ENCODE data around the gene NTRK3. TPM values are rescaled to one million over a fixed set of nuclear protein-coding genes. Genes with fewer than 3 reads are reported as not detected.

NTRK3 gene
- under 1 TPM in 1 of 6 experiments, not detected in 5; 0.02 TPM for total RNA-seq (2021; fragmentation: NEBNext Ultra II Directional; extraction: Animal tissue kit (Norgen Biotek cat#: 25700))
- long read RNA-seq: 0 reads

DNA sequence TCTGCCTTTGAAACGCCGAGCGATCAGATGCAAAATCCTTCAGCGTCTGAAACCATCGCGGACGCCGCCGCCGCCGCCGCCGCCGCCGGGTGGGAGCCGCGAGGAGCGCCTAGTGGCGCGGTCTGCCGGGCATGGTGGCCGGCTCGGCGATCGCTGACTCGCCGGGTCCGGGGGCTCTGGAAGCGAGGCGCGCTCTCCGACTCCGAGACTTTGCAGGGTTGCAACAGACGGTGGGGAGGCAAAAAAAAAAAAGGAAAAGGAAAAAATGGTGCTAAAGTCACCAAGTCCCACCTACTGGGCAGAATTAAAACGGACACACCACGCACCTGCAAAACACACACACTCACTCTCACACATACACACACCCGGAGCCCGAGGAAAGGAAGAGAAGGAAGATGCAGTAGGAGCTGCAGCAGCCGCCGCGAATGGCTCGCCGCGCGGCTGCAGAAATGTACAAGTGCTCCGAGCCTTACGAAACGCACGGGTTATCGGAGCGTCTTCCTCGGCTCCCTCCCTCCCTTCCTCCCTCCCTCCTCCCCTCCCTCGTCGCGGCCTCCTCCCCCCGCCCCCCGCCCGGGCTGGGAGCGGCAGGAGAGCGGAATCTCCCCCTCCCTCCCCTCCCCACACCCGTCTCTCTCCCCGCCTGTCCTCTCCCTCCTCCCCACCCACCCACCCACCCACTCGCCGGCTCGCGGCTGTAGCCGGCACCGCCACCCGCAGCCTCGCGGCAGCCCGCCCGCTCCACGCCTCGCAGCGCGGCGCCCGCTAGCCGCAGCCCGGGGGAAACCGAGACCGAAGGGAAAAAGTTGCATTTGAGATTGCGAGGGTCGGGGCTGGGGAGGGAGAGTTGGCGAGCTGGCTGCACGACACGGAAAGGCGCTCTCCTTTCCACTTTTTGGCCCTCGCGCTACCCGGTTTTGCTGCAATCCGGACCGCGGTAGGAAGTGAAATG is at the start of gene NTRK3:
Gene NTRK3 (minus strand): TSS at position 461 of the 952 bp plus-strand sequence. CDS start 586 bp downstream, outside the sequence.
- TF ChIP-seq, protein P1, sequence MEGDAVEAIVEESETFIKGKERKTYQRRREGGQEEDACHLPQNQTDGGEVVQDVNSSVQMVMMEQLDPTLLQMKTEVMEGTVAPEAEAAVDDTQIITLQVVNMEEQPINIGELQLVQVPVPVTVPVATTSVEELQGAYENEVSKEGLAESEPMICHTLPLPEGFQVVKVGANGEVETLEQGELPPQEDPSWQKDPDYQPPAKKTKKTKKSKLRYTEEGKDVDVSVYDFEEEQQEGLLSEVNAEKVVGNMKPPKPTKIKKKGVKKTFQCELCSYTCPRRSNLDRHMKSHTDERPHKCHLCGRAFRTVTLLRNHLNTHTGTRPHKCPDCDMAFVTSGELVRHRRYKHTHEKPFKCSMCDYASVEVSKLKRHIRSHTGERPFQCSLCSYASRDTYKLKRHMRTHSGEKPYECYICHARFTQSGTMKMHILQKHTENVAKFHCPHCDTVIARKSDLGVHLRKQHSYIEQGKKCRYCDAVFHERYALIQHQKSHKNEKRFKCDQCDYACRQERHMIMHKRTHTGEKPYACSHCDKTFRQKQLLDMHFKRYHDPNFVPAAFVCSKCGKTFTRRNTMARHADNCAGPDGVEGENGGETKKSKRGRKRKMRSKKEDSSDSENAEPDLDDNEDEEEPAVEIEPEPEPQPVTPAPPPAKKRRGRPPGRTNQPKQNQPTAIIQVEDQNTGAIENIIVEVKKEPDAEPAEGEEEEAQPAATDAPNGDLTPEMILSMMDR (IDR thresholded peaks at IDR 0.05): no peak
- DNase-seq: no peak
- Mint-ChIP-seq H3K36me3 (ENCODE audit: low read depth) (no peaks in the 10 kb centered on the region), H3K4me1 (ENCODE audit: low read depth) (peaks cover 15% of the 10 kb centered on the region), H3K27ac (no peak within 1 kb of the TSS), H3K27me3 (ENCODE audit: insufficient read depth) (peaks cover 34% of the 10 kb centered on the region), H3K4me3 (peak within 1 kb of the TSS; percentile 80), H3K9me3 (no peaks in the 10 kb centered on the region)

- Mint-ChIP-seq H3K4me1 (ENCODE audit: low read depth) (no peaks in the 10 kb centered on the region), H3K27ac (no peak overlapping the region), H3K27me3 (ENCODE audit: insufficient read depth) (peaks cover 15% of the 10 kb centered on the region), H3K9me3 (no peaks in the 10 kb centered on the region; the same call in 1 of the 2 replicates), H3K4me3 (no peak overlapping the region), H3K36me3 (ENCODE audit: low read depth) (no peaks in the 10 kb centered on the region)
- no peak for DNase-seq
- TF ChIP-seq, protein P1 (IDR thresholded peaks at IDR 0.05): no peak
Observed at GRCh38 chr15:88303395-88303794, 46.9 kb upstream of the NTRK3 start.

- Mint-ChIP-seq H3K27me3 (ENCODE audit: insufficient read depth) (peaks cover 14% of the 10 kb centered on the region; the same call in 1 of the 2 replicates), H3K9me3 (no peaks in the 10 kb centered on the region), H3K4me1 (ENCODE audit: low read depth) (no peaks in the 10 kb centered on the region)
Observed at GRCh38 chr15:88302373-88302772, 45.8 kb upstream of the NTRK3 start.

GRCh38 chr15:88301311-88301710 is 44.8 kb upstream of the NTRK3 start:
- TF ChIP-seq, protein P1 (IDR thresholded peaks at IDR 0.05): no peak
- no peaks in the 10 kb centered on the region for H3K4me1 Mint-ChIP-seq (ENCODE audit: low read depth)
- no peak for DNase-seq
- H3K27ac Mint-ChIP-seq: no peak overlapping the region
- peaks cover 16% of the 10 kb centered on the region for H3K27me3 Mint-ChIP-seq (ENCODE audit: insufficient read depth)
- H3K4me3 Mint-ChIP-seq: no peak overlapping the region
- H3K36me3 Mint-ChIP-seq (ENCODE audit: low read depth): no peaks in the 10 kb centered on the region
- H3K9me3 Mint-ChIP-seq: no peaks in the 10 kb centered on the region

More at GRCh38 chr15:88302373-88302772, 45.8 kb upstream of the NTRK3 start:
- no peak for DNase-seq
- TF ChIP-seq, protein P1 (IDR thresholded peaks at IDR 0.05): no peak
- H3K36me3 Mint-ChIP-seq (ENCODE audit: low read depth): no peaks in the 10 kb centered on the region
- H3K27ac Mint-ChIP-seq: no peak overlapping the region
- no peak overlapping the region for H3K4me3 Mint-ChIP-seq

- TF ChIP-seq, protein P1 (IDR thresholded peaks at IDR 0.05): no peak
- DNase-seq: no peak
- Mint-ChIP-seq H3K4me3 (no peak overlapping the region), H3K27ac (no peak overlapping the region), H3K4me1 (ENCODE audit: low read depth) (no peaks in the 10 kb centered on the region), H3K27me3 (ENCODE audit: insufficient read depth) (peaks cover 17% of the 10 kb centered on the region), H3K9me3 (no peaks in the 10 kb centered on the region), H3K36me3 (ENCODE audit: low read depth) (no peaks in the 10 kb centered on the region)
Observed at GRCh38 chr15:88300861-88301260, 44.3 kb upstream of the NTRK3 start.

All from HFFc6 (cell line).